Measurements from ENCODE around the gene ANKRD63.

DNA sequence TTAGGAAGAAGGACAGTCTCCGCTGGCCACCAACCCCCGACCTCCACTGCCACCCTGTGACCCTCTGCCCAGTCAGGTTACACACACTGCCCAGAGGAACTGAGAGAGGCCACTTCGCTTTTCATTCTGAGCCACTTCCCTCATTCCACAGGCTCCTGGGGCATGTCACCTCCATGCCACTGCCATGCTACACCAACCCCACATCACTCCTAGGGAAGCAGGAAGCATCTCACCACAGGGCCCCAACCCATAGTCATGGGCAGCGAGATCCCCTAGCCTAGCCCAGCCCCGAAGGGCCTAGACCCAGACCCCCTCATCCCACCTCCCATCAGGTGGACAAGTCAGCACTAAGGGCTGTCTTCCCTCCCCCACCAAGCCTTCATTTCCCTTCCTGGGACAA lies 23.5 kb upstream of the ANKRD63 start:
- no peak for TF ChIP-seq EZH2 (IDR thresholded peaks at IDR 0.05)
- no peak for TF ChIP-seq CTCF (IDR thresholded peaks at IDR 0.05)
- no peak for TF ChIP-seq EZH2phosphoT487 (IDR thresholded peaks at IDR 0.05)
